ENCODE results near the gene ADCYAP1R1. TPM values are rescaled to one million over a fixed set of nuclear protein-coding genes. Genes with fewer than 3 reads are reported as not detected.

Gene ADCYAP1R1
- total RNA-seq, 1 donor from 2014 or later, result 7.8 TPM

DNA sequence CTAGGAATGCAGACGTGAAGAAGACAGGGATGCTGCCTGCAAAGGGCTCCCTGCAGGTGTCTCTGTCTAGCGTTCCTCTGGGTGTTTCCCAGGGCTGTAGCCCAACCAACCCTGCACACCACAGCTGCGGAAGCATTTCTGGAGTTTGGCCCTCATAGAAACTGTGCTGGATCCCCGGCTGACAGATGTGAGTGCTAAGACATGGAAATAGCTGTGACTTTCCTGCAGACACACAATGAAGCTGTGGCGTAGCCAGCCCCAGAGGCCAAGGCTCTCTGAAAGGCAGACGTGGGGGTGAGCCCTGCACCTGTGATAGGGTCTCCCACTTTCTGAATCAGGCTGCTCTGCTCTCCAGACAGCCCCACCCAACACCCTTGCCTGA is 44.8 kb downstream of the ADCYAP1R1 start:
- Histone ChIP-seq H3K9me3 (no peaks in the 10 kb centered on the region), H3K27ac (no peak overlapping the region), H3K4me3 (no peak overlapping the region), H3K36me3 (no peaks in the 10 kb centered on the region), H3K4me1 (no peaks in the 10 kb centered on the region), H3K27me3 (no peaks in the 10 kb centered on the region)
- DNase-seq (ENCODE audit: low spot score in 2 of 2), result peak in 1 of 2 donors; percentile 30
- TF ChIP-seq, protein P1, sequence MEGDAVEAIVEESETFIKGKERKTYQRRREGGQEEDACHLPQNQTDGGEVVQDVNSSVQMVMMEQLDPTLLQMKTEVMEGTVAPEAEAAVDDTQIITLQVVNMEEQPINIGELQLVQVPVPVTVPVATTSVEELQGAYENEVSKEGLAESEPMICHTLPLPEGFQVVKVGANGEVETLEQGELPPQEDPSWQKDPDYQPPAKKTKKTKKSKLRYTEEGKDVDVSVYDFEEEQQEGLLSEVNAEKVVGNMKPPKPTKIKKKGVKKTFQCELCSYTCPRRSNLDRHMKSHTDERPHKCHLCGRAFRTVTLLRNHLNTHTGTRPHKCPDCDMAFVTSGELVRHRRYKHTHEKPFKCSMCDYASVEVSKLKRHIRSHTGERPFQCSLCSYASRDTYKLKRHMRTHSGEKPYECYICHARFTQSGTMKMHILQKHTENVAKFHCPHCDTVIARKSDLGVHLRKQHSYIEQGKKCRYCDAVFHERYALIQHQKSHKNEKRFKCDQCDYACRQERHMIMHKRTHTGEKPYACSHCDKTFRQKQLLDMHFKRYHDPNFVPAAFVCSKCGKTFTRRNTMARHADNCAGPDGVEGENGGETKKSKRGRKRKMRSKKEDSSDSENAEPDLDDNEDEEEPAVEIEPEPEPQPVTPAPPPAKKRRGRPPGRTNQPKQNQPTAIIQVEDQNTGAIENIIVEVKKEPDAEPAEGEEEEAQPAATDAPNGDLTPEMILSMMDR (IDR thresholded peaks at IDR 0.05), result no peak
- intact Hi-C loops (cut with DNase I), result no loop called here

DNA sequence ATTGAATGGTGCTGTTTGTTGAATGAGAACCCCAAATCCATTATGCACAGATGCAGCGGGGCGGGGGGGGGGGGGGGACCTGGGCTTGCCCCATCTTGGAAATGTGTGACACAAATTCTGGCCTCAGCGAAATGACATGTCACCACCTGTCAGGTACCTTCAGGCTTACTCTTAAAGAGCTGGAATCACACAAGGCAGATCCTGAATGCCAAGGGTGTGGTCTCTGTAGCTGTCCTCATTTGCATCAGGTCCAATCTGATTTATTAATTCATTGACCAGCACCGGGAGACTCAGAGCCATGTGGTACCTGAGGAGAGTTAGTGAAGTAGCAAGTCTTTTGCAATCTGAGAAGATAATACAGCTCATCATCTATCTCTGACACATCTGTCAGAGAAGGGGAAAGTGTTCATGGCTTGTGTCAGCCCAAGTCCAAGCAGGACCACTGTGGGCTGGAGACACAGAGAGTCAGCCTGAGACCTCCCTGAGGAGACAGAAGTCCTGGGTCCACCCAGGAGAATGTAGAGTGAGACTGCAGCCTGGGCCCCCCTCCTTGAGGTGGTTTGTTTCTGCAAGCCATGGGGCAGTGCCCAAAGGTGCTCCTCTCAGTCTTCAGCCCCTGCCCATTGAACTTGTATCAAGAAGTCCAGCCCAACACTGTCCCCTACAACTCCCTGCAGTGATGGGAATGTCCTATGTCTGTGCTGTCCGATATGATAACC is 46.7 kb downstream of the ADCYAP1R1 start:
- no peak overlapping the region for H3K4me3 ChIP-seq
- intact Hi-C loops (cut with DNase I), result no loop called here
- no peaks in the 10 kb centered on the region for H3K27me3 ChIP-seq
- TF ChIP-seq, protein P1 (IDR thresholded peaks at IDR 0.05), result no peak
- peak in 1 of 2 donors; percentile 44 for DNase-seq (ENCODE audit: low spot score in 2 of 2)
- no peaks in the 10 kb centered on the region for H3K9me3 ChIP-seq
- no peaks in the 10 kb centered on the region for H3K4me1 ChIP-seq
- H3K27ac ChIP-seq, result no peak overlapping the region
- H3K36me3 ChIP-seq, result no peaks in the 10 kb centered on the region

GRCh38 chr7:31099451-31100444 is 47.6 kb downstream of the ADCYAP1R1 start:
- Histone ChIP-seq H3K9me3 (no peaks in the 10 kb centered on the region), H3K4me3 (no peak overlapping the region), H3K27me3 (no peaks in the 10 kb centered on the region), H3K4me1 (no peaks in the 10 kb centered on the region), H3K36me3 (no peaks in the 10 kb centered on the region), H3K27ac (no peak overlapping the region)
- DNase-seq (ENCODE audit: low spot score in 2 of 2), result peak in 1 of 2 donors; percentile 38
- TF ChIP-seq, protein P1 (IDR thresholded peaks at IDR 0.05), result no peak
- intact Hi-C loops (cut with DNase I), result no loop called here

- TF ChIP-seq, protein P1 (IDR thresholded peaks at IDR 0.05), result no peak
- intact Hi-C loops (cut with DNase I), result no loop called here
- Histone ChIP-seq H3K9me3 (no peaks in the 10 kb centered on the region), H3K4me3 (no peak overlapping the region), H3K36me3 (no peaks in the 10 kb centered on the region), H3K27ac (no peak overlapping the region), H3K27me3 (no peaks in the 10 kb centered on the region), H3K4me1 (no peaks in the 10 kb centered on the region)
- peak in 1 of 2 donors; percentile 4 for DNase-seq (ENCODE audit: low spot score in 2 of 2)
Observed at GRCh38 chr7:31100445-31100844, 48.3 kb downstream of the ADCYAP1R1 start.

GRCh38 chr7:31100871-31101270 is 48.8 kb downstream of the ADCYAP1R1 start:
- no peak overlapping the region for H3K4me3 ChIP-seq
- H3K36me3 ChIP-seq, result no peaks in the 10 kb centered on the region
- H3K9me3 ChIP-seq, result no peaks in the 10 kb centered on the region
- peak in 1 of 2 donors; percentile 13 for DNase-seq (ENCODE audit: low spot score in 2 of 2)
- H3K27ac ChIP-seq, result no peak overlapping the region
- intact Hi-C loops (cut with DNase I), result no loop called here
- no peaks in the 10 kb centered on the region for H3K27me3 ChIP-seq
- H3K4me1 ChIP-seq, result no peaks in the 10 kb centered on the region
- TF ChIP-seq, protein P1 (IDR thresholded peaks at IDR 0.05), result no peak

Data from ascending aorta (tissue), 2 donors.